Tibial nerve (tissue), 4 donors: ENCODE results near the gene MYRFL. TPM values are rescaled to one million over a fixed set of nuclear protein-coding genes. Genes with fewer than 3 reads are reported as not detected.
"Not testable (repeated sequence)": the region's sequence is repeated elsewhere in the genome, so short reads cannot be mapped to it uniquely, and the experiment has no call there.

Experiments
- DNase-seq, 2 donors: peaks; one replicate each; pipeline ENCODE4 v3.0.0-alpha.2; 2019; ENCODE audit warnings: low spot score in 2 of 2
- H3K27ac ChIP-seq, 4 donors: fragments of 200-600 bp; sonication (generic) in 3 of 4; one replicate each; pipeline ENCODE4 v1.5.1; 2017 to 2019; ENCODE audit warnings: mild to moderate bottlenecking in 1 of 4
- H3K27me3 ChIP-seq, 2 donors: fragments of 200-600 bp; sonication (generic) in 1 of 2; one replicate each; pipeline versions ENCODE4 v1.5.1 to v1.6.0; 2017 to 2019
- H3K36me3 ChIP-seq, 3 donors: fragments of 200-600 bp; sonication (generic); one replicate each; pipeline ENCODE4 v1.5.1; 2018 to 2019
- H3K4me1 ChIP-seq, 4 donors: fragments of 200-600 bp; sonication (generic) in 3 of 4; one replicate each; pipeline ENCODE4 v1.5.1; 2017 to 2019
- H3K4me3 ChIP-seq, 4 donors: fragments of 200-600 bp; sonication (generic) in 3 of 4; one replicate each; pipeline ENCODE4 v1.5.1; 2017 to 2019; ENCODE audit warnings: mild to moderate bottlenecking in 1 of 4, moderate library complexity in 1 of 4
- H3K9me3 ChIP-seq, 4 donors: fragments of 200-600 bp; sonication (generic) in 3 of 4; one replicate each; pipeline ENCODE4 v1.5.1; 2017 to 2019
- EP300 ChIP-seq, 2 donors: sonication (generic); formaldehyde crosslinking; IDR thresholded peaks; one replicate each; pipeline ENCODE4 v1.6.1; 2017; ENCODE audit warnings: antibody characterized with exemption in 2 of 2, mild to moderate bottlenecking in 1 of 2
- POLR2A ChIP-seq, 2 donors: fragments of 450-650 bp; IDR thresholded peaks; one replicate each; pipeline ENCODE4 v1.6.1; 2017; ENCODE audit warnings: antibody characterized with exemption in 2 of 2, mild to moderate bottlenecking in 2 of 2, moderate library complexity in 2 of 2
- WGBS, 2 donors: methylation state at CpG; one replicate each; pipeline ENCODE4 v1.1.5; 2018; 5-methylcytosine and 5-hydroxymethylcytosine counted together
- total RNA-seq, 4 donors: library from RNA; depleted of rRNA; stranded (reverse); fragments of >200 nt; gene quantifications; one replicate each; pipeline ENCODE4 v1.1.0, GENCODE V29; 2016
- TF ChIP-seq, protein P1 (sequence below), 5 experiments: fragments of 200-600 bp in 3 of 5; fragments of 450-650 bp in 2 of 5; sonication (generic) in 3 of 5; IDR thresholded peaks; one replicate each; pipeline ENCODE4 v1.5.1; 2016 to 2019; ENCODE audit warnings: antibody characterized with exemption in 5 of 5, mild to moderate bottlenecking in 3 of 5, moderate library complexity in 2 of 5

MYRFL gene
- total RNA-seq, 4 donors from 2014 or later: 0.20 TPM; not detected in 3

- TF ChIP-seq POLR2A (IDR thresholded peaks at IDR 0.05) (no peak), EP300 (IDR thresholded peaks at IDR 0.05) (no peak)
- 53 to 58% methylated on average over 2 of the region's 2 CpGs for WGBS, 2 donors
- H3K4me1 ChIP-seq: no peaks in the 10 kb centered on the region
- no peaks in the 10 kb centered on the region for H3K9me3 ChIP-seq
- no peak overlapping the region for H3K27ac ChIP-seq
- no peak overlapping the region for H3K4me3 ChIP-seq
- H3K36me3 ChIP-seq: no peaks in the 10 kb centered on the region
- no peaks in the 10 kb centered on the region for H3K27me3 ChIP-seq
- DNase-seq: no peak
These were observed 18.6 kb downstream of the MYRFL start for GRCh38 chr12:69843608-69844007.

- no peaks in the 10 kb centered on the region for H3K27me3 ChIP-seq
- DNase-seq: no peak
- H3K36me3 ChIP-seq: no peaks in the 10 kb centered on the region
- 86 to 89% methylated on average over 7 of the region's 7 CpGs for WGBS, 2 donors
- TF ChIP-seq, protein P1, sequence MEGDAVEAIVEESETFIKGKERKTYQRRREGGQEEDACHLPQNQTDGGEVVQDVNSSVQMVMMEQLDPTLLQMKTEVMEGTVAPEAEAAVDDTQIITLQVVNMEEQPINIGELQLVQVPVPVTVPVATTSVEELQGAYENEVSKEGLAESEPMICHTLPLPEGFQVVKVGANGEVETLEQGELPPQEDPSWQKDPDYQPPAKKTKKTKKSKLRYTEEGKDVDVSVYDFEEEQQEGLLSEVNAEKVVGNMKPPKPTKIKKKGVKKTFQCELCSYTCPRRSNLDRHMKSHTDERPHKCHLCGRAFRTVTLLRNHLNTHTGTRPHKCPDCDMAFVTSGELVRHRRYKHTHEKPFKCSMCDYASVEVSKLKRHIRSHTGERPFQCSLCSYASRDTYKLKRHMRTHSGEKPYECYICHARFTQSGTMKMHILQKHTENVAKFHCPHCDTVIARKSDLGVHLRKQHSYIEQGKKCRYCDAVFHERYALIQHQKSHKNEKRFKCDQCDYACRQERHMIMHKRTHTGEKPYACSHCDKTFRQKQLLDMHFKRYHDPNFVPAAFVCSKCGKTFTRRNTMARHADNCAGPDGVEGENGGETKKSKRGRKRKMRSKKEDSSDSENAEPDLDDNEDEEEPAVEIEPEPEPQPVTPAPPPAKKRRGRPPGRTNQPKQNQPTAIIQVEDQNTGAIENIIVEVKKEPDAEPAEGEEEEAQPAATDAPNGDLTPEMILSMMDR (IDR thresholded peaks at IDR 0.05): no peak
- TF ChIP-seq POLR2A (IDR thresholded peaks at IDR 0.05) (no peak), EP300 (IDR thresholded peaks at IDR 0.05) (no peak)
- no peaks in the 10 kb centered on the region for H3K9me3 ChIP-seq
- no peaks in the 10 kb centered on the region for H3K4me1 ChIP-seq
- H3K4me3 ChIP-seq: no peak overlapping the region
- no peak overlapping the region for H3K27ac ChIP-seq
These were observed 19.4 kb downstream of the MYRFL start for GRCh38 chr12:69844416-69844815.

- no peaks in the 10 kb centered on the region for H3K36me3 ChIP-seq
- H3K4me1 ChIP-seq: no peaks in the 10 kb centered on the region
- WGBS, 2 donors: 90 to 91% methylated on average over 4 of the region's 4 CpGs
- no peak overlapping the region for H3K4me3 ChIP-seq
- H3K27me3 ChIP-seq: no peaks in the 10 kb centered on the region
- no peak for TF ChIP-seq POLR2A (IDR thresholded peaks at IDR 0.05)
- TF ChIP-seq, protein P1 (IDR thresholded peaks at IDR 0.05): no peak
- no peak overlapping the region for H3K27ac ChIP-seq
- no peak for DNase-seq
- no peaks in the 10 kb centered on the region for H3K9me3 ChIP-seq
These were observed 19.8 kb downstream of the MYRFL start for GRCh38 chr12:69844836-69845235.

DNA sequence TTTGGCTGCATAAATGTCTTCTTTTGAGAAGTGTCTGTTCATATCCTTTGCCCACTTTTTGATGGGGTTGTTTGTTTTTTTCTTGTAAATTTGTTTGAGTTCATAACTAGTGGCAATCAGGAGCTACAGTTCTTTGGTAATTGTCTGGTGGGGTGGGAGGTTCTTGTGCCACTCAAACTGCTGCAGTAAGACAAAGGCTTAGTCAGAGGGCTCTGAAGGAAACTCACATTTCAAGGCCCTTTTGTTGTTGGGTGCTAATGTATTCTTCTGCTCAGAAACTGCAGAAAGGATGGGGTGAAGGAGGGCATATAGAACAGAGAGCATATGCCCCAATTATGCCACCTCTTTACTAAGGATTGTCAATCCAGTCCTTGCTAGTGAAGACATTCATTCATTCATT, 21.9 kb downstream of the MYRFL start:
- DNase-seq: no peak
- H3K27ac ChIP-seq: no peak overlapping the region
- H3K36me3 ChIP-seq: no peaks in the 10 kb centered on the region
- H3K27me3 ChIP-seq: no peaks in the 10 kb centered on the region
- H3K9me3 ChIP-seq: no peaks in the 10 kb centered on the region
- H3K4me3 ChIP-seq: no peak overlapping the region
- no peak for TF ChIP-seq EP300 (IDR thresholded peaks at IDR 0.05)
- no peak for TF ChIP-seq POLR2A (IDR thresholded peaks at IDR 0.05)
- TF ChIP-seq, protein P1 (IDR thresholded peaks at IDR 0.05): no peak
- H3K4me1 ChIP-seq: no peaks in the 10 kb centered on the region

- Histone ChIP-seq H3K27me3 (no peaks in the 10 kb centered on the region), H3K36me3 (no peaks in the 10 kb centered on the region), H3K4me1 (no peaks in the 10 kb centered on the region), H3K4me3 (no peak overlapping the region), H3K27ac (no peak overlapping the region), H3K9me3 (peaks cover 0 to 4% (median 0%) of the 10 kb centered on the region in 4 donors)
- TF ChIP-seq, protein P1 (IDR thresholded peaks at IDR 0.05): no peak
- no peak for TF ChIP-seq EP300 (IDR thresholded peaks at IDR 0.05)
- no peak for TF ChIP-seq POLR2A (IDR thresholded peaks at IDR 0.05)
- 81 to 84% methylated on average over 2 of the region's 2 CpGs for WGBS, 2 donors
- no peak for DNase-seq
These were observed 26.9 kb downstream of the MYRFL start for GRCh38 chr12:69851976-69852375.

- H3K27me3 ChIP-seq, DNase-seq, H3K9me3 ChIP-seq, H3K4me1 ChIP-seq, H3K27ac ChIP-seq, H3K4me3 ChIP-seq, H3K36me3 ChIP-seq: not testable (repeated sequence)
- WGBS, 2 donors: 97 to 98% methylated on average over 34 to 52 of the region's 61 CpGs
These were observed 28.3 kb downstream of the MYRFL start for GRCh38 chr12:69853176-69853961.
